HEK293T (cell line): ENCODE measurements around the gene TRPM3.

ENCODE experiments used
- ARNT ChIP-seq: fragments of 450-650 bp; IDR thresholded peaks from 2 replicates; pipeline ENCODE4 v1.6.1; 2017; ENCODE audit warnings: mild to moderate bottlenecking
- BHLHE40 ChIP-seq: fragments of 450-650 bp; IDR thresholded peaks from 2 replicates; pipeline ENCODE4 v1.6.1; 2016; ENCODE audit warnings: mild to moderate bottlenecking, moderate library complexity, borderline replicate concordance
- ELF4 ChIP-seq: fragments of 450-650 bp; IDR thresholded peaks from 2 replicates; pipeline ENCODE4 v1.6.1; 2017; ENCODE audit warnings: antibody characterized with exemption
- FOXA1 ChIP-seq: fragments of 450-650 bp; IDR thresholded peaks from 2 replicates; pipeline ENCODE4 v1.6.1; 2016; ENCODE audit warnings: mild to moderate bottlenecking
- FOXK2 ChIP-seq: fragments of 450-650 bp; IDR thresholded peaks from 2 replicates; pipeline ENCODE4 v1.6.1; 2016; ENCODE audit warnings: mild to moderate bottlenecking
- FOXM1 ChIP-seq: fragments of 450-650 bp; IDR thresholded peaks from 2 replicates; pipeline ENCODE4 v1.6.1; 2017; ENCODE audit warnings: mild to moderate bottlenecking, borderline replicate concordance
- HDGF ChIP-seq: fragments of 450-650 bp; IDR thresholded peaks from 2 replicates; pipeline ENCODE4 v1.6.1; 2017; ENCODE audit warnings: antibody characterized with exemption, borderline replicate concordance
- LEF1 ChIP-seq: fragments of 450-650 bp; IDR thresholded peaks from 2 replicates; pipeline ENCODE4 v1.6.1; 2017; ENCODE audit warnings: mild to moderate bottlenecking, borderline replicate concordance
- NFRKB ChIP-seq: fragments of 450-650 bp; IDR thresholded peaks from 2 replicates; pipeline ENCODE4 v1.6.1; 2016; ENCODE audit warnings: mild to moderate bottlenecking, moderate library complexity
- PKNOX1 ChIP-seq: fragments of 450-650 bp; IDR thresholded peaks from 2 replicates; pipeline ENCODE4 v1.6.1; 2016
- SP1 ChIP-seq: fragments of 450-650 bp; IDR thresholded peaks from 2 replicates; pipeline ENCODE4 v1.6.1; 2017
- SUZ12 ChIP-seq: fragments of 450-650 bp; IDR thresholded peaks from 2 replicates; pipeline ENCODE4 v1.6.1; 2016; ENCODE audit warnings: mild to moderate bottlenecking
- TARDBP ChIP-seq: fragments of 450-650 bp; IDR thresholded peaks from 2 replicates; pipeline ENCODE4 v1.6.1; 2016
- ZNF384 ChIP-seq: fragments of 450-650 bp; IDR thresholded peaks from 2 replicates; pipeline ENCODE4 v1.6.1; 2016

- TF ChIP-seq HDGF (no peak), FOXK2 (no peak), SP1 (no peak), SUZ12 (no peak), ARNT (no peak), BHLHE40 (no peak), TARDBP (no peak), FOXM1 (no peak), ZNF384 (no peak), LEF1 (no peak), FOXA1 (no peak), PKNOX1 (no peak), ELF4 (no peak), NFRKB (no peak)
Observed at GRCh38 chr9:70901746-70902145, 219.7 kb downstream of the TRPM3 start.
